Heart left ventricle (tissue), 16 donors: ENCODE results near the gene POLR2L. TPM values are rescaled to one million over a fixed set of nuclear protein-coding genes. Genes with fewer than 3 reads are reported as not detected.

Source experiments
- ATAC-seq, 4 donors: fragments of 200-7000 bp; cut with Tn5 transposase; one replicate each; pipeline ENCODE4 v1.9.1; 2020 to 2022; ENCODE audit warnings: moderate library complexity in 4 of 4, mild to moderate bottlenecking in 3 of 4, moderate number of reproducible peaks in 1 of 4
- DNase-seq, 5 donors: peaks; one replicate each; pipeline ENCODE4 v3.0.0-alpha.2; 2020
- H3K27ac ChIP-seq, 12 donors: fragments of 200-600 bp; sonication (generic) in 4 of 12; one replicate each; pipeline versions ENCODE4 v1.5.0 to v1.8.0; 2016 to 2022; ENCODE audit warnings: mild to moderate bottlenecking in 2 of 12
- H3K27me3 ChIP-seq, 9 donors: fragments of 200-600 bp; sonication (generic) in 2 of 9; one replicate each; pipeline versions ENCODE4 v1.5.1 to v1.8.0; 2016 to 2022; ENCODE audit warnings: mild to moderate bottlenecking in 3 of 9
- H3K36me3 ChIP-seq, 9 donors: fragments of 200-600 bp; sonication (generic) in 2 of 9; one replicate each; pipeline versions ENCODE4 v1.5.0 to v1.8.0; 2018 to 2022; ENCODE audit warnings: mild to moderate bottlenecking in 2 of 9
- H3K4me1 ChIP-seq, 12 donors: fragments of 200-600 bp; sonication (generic) in 4 of 12; one replicate each; pipeline versions ENCODE4 v1.5.0 to v1.8.0; 2016 to 2022; ENCODE audit warnings: mild to moderate bottlenecking in 3 of 12
- H3K4me3 ChIP-seq, 12 donors: fragments of 200-600 bp; sonication (generic) in 4 of 12; one replicate each; pipeline versions ENCODE4 v1.5.0 to v1.8.0; 2017 to 2022; ENCODE audit warnings: mild to moderate bottlenecking in 9 of 12, moderate library complexity in 4 of 12
- H3K9me3 ChIP-seq, 12 donors: fragments of 200-600 bp; sonication (generic) in 4 of 12; one replicate each; pipeline versions ENCODE4 v1.5.0 to v1.8.0; 2016 to 2022; ENCODE audit warnings: mild to moderate bottlenecking in 1 of 12
- CTCF ChIP-seq, 12 donors: fragments of 200-600 bp; sonication (generic) in 4 of 12; IDR thresholded peaks; one replicate each; pipeline versions ENCODE4 v1.5.0 to v1.8.0; 2018 to 2022; ENCODE audit warnings: antibody characterized with exemption in 12 of 12, mild to moderate bottlenecking in 5 of 12
- POLR2A ChIP-seq, 2 donors: fragments of 450-650 bp; IDR thresholded peaks; one replicate each; pipeline ENCODE4 v1.6.1; 2017; ENCODE audit warnings: antibody characterized with exemption in 2 of 2, mild to moderate bottlenecking in 2 of 2, moderate library complexity in 2 of 2
- WGBS, 4 donors: extraction: QIAGEN DNeasy Blood & Tissue Kit in 2 of 4; methylation state at CpG; one replicate each; pipeline versions ENCODE4 v1.1.5 to v1.1.7; 2013 to 2018; 5-methylcytosine and 5-hydroxymethylcytosine counted together
- intact Hi-C, 10 donors: fragments of 100-400 bp; cut with DNase I; formaldehyde crosslinking; loops; one replicate each; pipeline versions ENCODE4 v1.11.1 to v1.14.2; 2022
- polyA plus RNA-seq, 2 donors: library from polyadenylated mRNA; stranded (reverse); fragments of 200-250 nt; gene quantifications; one replicate each; pipeline ENCODE4 v1.2.3, GENCODE V29; 2013
- total RNA-seq, 9 donors: library from RNA; depleted of rRNA in 2 of 9; stranded (reverse); fragments of >200 nt in 2 of 9; fragmentation: NEBNext Ultra II Directional in 3 of 9; extraction: Animal tissue kit (Norgen Biotek cat#: 25700) in 3 of 9; gene quantifications; one replicate each; pipeline versions ENCODE4 v1.1.0 to v1.2.4, GENCODE V29; 2016 to 2023
- donor health status: ischemic (EF 13 %, LVEDD 7.1; RV severe dilation, severe dysfunction).
- donor health status: healthy with polysubstance abuse.
- donor health status: DM: no; HTN: yes; CAD: no.
- donor health status: DM: no; HTN: no; CAD: no.
- donor health status: ischemic (EF 25% LVEDD 6.9; RV normal size, moderate dysfunction).
- donor health status: ischemic (EF 25% LVEDD 5.7; RV mildly dilated, moderate dysfunction).
- donor health status: healthy.
- donor health status: DM: yes; HTN: yes; CAD: no.
- donor health status: ischemic (EF 35%, LVEDD 5.7; RV mildly dilated, moderate dysfunction).
- donor health status: nonischemic (EF 11% LVEDD 7.7; RV severe dilation, severe dysfunction).
- donor health status: DM: yes; HTN: yes; CAD: no.
- donor health status: PGD.
- donor health status: ischemic (EF 29% LVEDD 5.4; RV normal size, mild dysfunction).
- donor health status: nonischemic (EF 23%, LVEDD 6.1; RV moderate dilation, normal function).

The POLR2L gene
- total and polyA plus RNA-seq, 11 donors = 74.4 to 267 (median 208) TPM

- TF ChIP-seq CTCF (IDR thresholded peaks at IDR 0.05) = no peak
- Histone ChIP-seq H3K4me1 (peaks cover 0 to 12% (median 0%) of the 10 kb centered on the region in 12 donors), H3K36me3 (peaks cover 0 to 6% (median 0%) of the 10 kb centered on the region in 9 donors), H3K27me3 (no peaks in the 10 kb centered on the region), H3K4me3 (no peak overlapping the region), H3K27ac (no peak overlapping the region), H3K9me3 (no peaks in the 10 kb centered on the region)
- intact Hi-C loops = no loop called here
- DNase-seq = no peak
- 70 to 78% (median 72%) methylated on average over 11 to 12 of the region's 12 CpGs for WGBS, 4 donors
- no peak for ATAC-seq
Observed at GRCh38 chr11:873706-874105, 31.4 kb upstream of the POLR2L start.

- intact Hi-C loops = no loop called here
- Histone ChIP-seq H3K27me3 (no peaks in the 10 kb centered on the region), H3K36me3 (peaks cover 0 to 10% (median 0%) of the 10 kb centered on the region in 9 donors), H3K9me3 (no peaks in the 10 kb centered on the region), H3K27ac (no peak overlapping the region), H3K4me3 (no peak overlapping the region), H3K4me1 (peaks cover 0 to 12% (median 0%) of the 10 kb centered on the region in 12 donors)
- TF ChIP-seq POLR2A (IDR thresholded peaks at IDR 0.05) (no peak), CTCF (IDR thresholded peaks at IDR 0.05) (no peak)
- ATAC-seq = no peak
- no peak for DNase-seq
- 90 to 96% (median 92%) methylated on average over 5 to 9 of the region's 9 CpGs for WGBS, 4 donors
Observed at GRCh38 chr11:872799-873198, 30.5 kb upstream of the POLR2L start.

GRCh38 chr11:871472-871871, 29.1 kb upstream of the POLR2L start:
- ATAC-seq = no peak
- TF ChIP-seq CTCF (IDR thresholded peaks at IDR 0.05) = no peak
- 74 to 78% (median 76%) methylated on average over 7 to 9 of the region's 9 CpGs for WGBS, 4 donors
- H3K27ac ChIP-seq = no peak overlapping the region
- H3K9me3 ChIP-seq = no peaks in the 10 kb centered on the region
- H3K4me3 ChIP-seq = no peak overlapping the region
- no peaks in the 10 kb centered on the region for H3K27me3 ChIP-seq
- no peak for DNase-seq
- intact Hi-C loops = no loop called here
- peaks cover 0 to 18% (median 7%) of the 10 kb centered on the region in 9 donors for H3K36me3 ChIP-seq
- peaks cover 0 to 4% (median 0%) of the 10 kb centered on the region in 12 donors for H3K4me1 ChIP-seq

DNA sequence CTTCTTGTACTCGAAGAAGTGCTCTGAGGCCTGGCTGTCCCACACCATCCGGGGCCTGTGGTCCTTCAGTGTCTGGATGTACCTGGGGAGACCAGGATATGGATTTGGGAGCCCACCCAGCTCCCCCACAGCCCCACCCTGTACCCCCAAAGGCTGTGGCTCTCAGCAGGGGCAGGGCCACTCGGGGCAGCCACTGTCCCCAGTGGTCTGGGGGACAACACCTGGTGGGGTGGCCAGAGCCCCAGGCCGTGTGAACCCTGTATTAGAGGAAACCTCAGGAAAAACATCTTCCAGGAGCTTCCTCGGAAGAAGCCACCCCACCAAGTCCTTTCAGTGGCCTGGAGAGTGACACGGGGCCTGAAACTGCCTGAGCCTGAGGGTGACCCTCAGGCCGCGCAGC, 28.1 kb upstream of the POLR2L start:
- H3K27me3 ChIP-seq = no peaks in the 10 kb centered on the region
- no peak overlapping the region for H3K27ac ChIP-seq
- H3K4me1 ChIP-seq = no peaks in the 10 kb centered on the region
- H3K4me3 ChIP-seq = no peak overlapping the region
- H3K9me3 ChIP-seq = no peaks in the 10 kb centered on the region
- H3K36me3 ChIP-seq = peaks cover 0 to 28% (median 13%) of the 10 kb centered on the region in 9 donors
- intact Hi-C loops = no loop called here
- ATAC-seq = no peak
- no peak for TF ChIP-seq CTCF (IDR thresholded peaks at IDR 0.05)
- no peak for DNase-seq
- 79 to 89% (median 87%) methylated on average over 6 to 8 of the region's 8 CpGs for WGBS, 4 donors
